Mesenchymal stem cell (in vitro differentiated cells and primary cell): Measurements from ENCODE around the gene AJAP1.

Experiments used
- DNase-seq: peaks from one replicate; pipeline ENCODE4 v3.0.0-alpha.2; 2013
- H2AFZ ChIP-seq: one replicate; pipeline ENCODE4 v1.6.1; 2013; ENCODE audit warnings: low read depth, mild to moderate bottlenecking, control low read depth, inconsistent platforms, low read length, moderate library complexity
- H2AK5ac ChIP-seq: 2 replicates; pipeline ENCODE4 v1.6.1; 2013; ENCODE audit warnings: low read length, moderate library complexity, mild to moderate bottlenecking, inconsistent platforms; ENCODE audit not compliant: severe bottlenecking
- H2BK120ac ChIP-seq: one replicate; pipeline ENCODE4 v1.6.1; 2013; ENCODE audit warnings: low read depth, mild to moderate bottlenecking, inconsistent platforms, low read length, moderate library complexity
- H2BK12ac ChIP-seq, 2 experiments: one replicate each; pipeline ENCODE4 v1.6.1; 2013; ENCODE audit warnings: inconsistent platforms in 2 of 2, low read length in 2 of 2, mild to moderate bottlenecking in 2 of 2, moderate library complexity in 2 of 2, control low read depth in 1 of 2
- H2BK15ac ChIP-seq: one replicate; pipeline ENCODE4 v1.6.1; 2013; ENCODE audit warnings: mild to moderate bottlenecking, low read depth, inconsistent platforms; ENCODE audit not compliant: poor library complexity, severe bottlenecking
- H2BK5ac ChIP-seq: 2 replicates; pipeline ENCODE4 v1.6.1; 2013; ENCODE audit warnings: low read depth, mild to moderate bottlenecking, low read length, control low read depth, inconsistent platforms; ENCODE audit not compliant: poor library complexity, severe bottlenecking
- H3K14ac ChIP-seq, 2 experiments: one replicate each; pipeline ENCODE4 v1.6.1; 2013; ENCODE audit warnings: inconsistent platforms in 2 of 2, low read length in 2 of 2, control low read depth in 1 of 2, mild to moderate bottlenecking in 1 of 2, moderate library complexity in 1 of 2
- H3K18ac ChIP-seq, 2 experiments: one replicate each; pipeline ENCODE4 v1.6.1; 2013; ENCODE audit warnings: inconsistent platforms in 2 of 2, low read length in 2 of 2, control low read depth in 1 of 2, low read depth in 1 of 2, mild to moderate bottlenecking in 1 of 2
- H3K23ac ChIP-seq, 2 experiments: one replicate each; pipeline ENCODE4 v1.6.1; 2013; ENCODE audit warnings: inconsistent platforms in 2 of 2, low read length in 2 of 2, mild to moderate bottlenecking in 2 of 2, moderate library complexity in 2 of 2, control low read depth in 1 of 2
- H3K27ac ChIP-seq: 2 replicates; pipeline ENCODE4 v1.5.1; 2013; ENCODE audit warnings: mild to moderate bottlenecking, moderate library complexity, low read length, control low read depth, inconsistent platforms; ENCODE audit not compliant: poor library complexity, severe bottlenecking
- H3K27me3 ChIP-seq, 2 experiments: 2 replicates each; pipeline versions ENCODE4 v1.6.1 to v1.7.0; 2013; ENCODE audit warnings: low read length in 2 of 2, mild to moderate bottlenecking in 2 of 2, moderate library complexity in 2 of 2, control low read depth in 1 of 2, inconsistent platforms in 1 of 2; ENCODE audit not compliant: control insufficient read depth in 1 of 2, insufficient read depth in 1 of 2
- H3K36me3 ChIP-seq, 2 experiments: 2 replicates each; pipeline versions ENCODE4 v1.6.1 to v1.7.0; 2013; ENCODE audit warnings: low read length in 2 of 2, control low read depth in 1 of 2, inconsistent platforms in 1 of 2, low read depth in 1 of 2, mild to moderate bottlenecking in 1 of 2; ENCODE audit not compliant: insufficient read depth in 2 of 2, control insufficient read depth in 1 of 2
- H3K4ac ChIP-seq, 2 experiments: one replicate each; pipeline ENCODE4 v1.6.1; 2013; ENCODE audit warnings: inconsistent platforms in 2 of 2, low read length in 2 of 2, mild to moderate bottlenecking in 2 of 2, moderate library complexity in 2 of 2, control low read depth in 1 of 2, low read depth in 1 of 2
- H3K4me1 ChIP-seq: 2 replicates; pipeline ENCODE4 v1.6.1; 2013; ENCODE audit warnings: low read depth, low read length, control low read depth; ENCODE audit not compliant: control insufficient read depth, insufficient read depth
- H3K4me2 ChIP-seq: 2 replicates; pipeline ENCODE4 v1.6.1; 2013; ENCODE audit warnings: low read length, mild to moderate bottlenecking, inconsistent platforms; ENCODE audit not compliant: poor library complexity, severe bottlenecking
- H3K4me3 ChIP-seq, 2 experiments: 2 replicates each; pipeline versions ENCODE4 v1.5.1 to v1.7.0; 2013; ENCODE audit warnings: low read length in 2 of 2, mild to moderate bottlenecking in 2 of 2, control low read depth in 1 of 2, low read depth in 1 of 2; ENCODE audit not compliant: insufficient read depth in 1 of 2
- H3K79me1 ChIP-seq: replicated peaks from 2 replicates; pipeline ENCODE4 v1.6.1; 2013; ENCODE audit warnings: mild to moderate bottlenecking, control low read depth, low read length, inconsistent platforms; ENCODE audit not compliant: poor library complexity, severe bottlenecking
- H3K9ac ChIP-seq: 2 replicates; pipeline ENCODE4 v1.7.0; 2013; ENCODE audit warnings: mild to moderate bottlenecking, low read length, moderate library complexity
- H3K9me3 ChIP-seq: 2 replicates; pipeline ENCODE4 v1.7.0; 2013; ENCODE audit warnings: mild to moderate bottlenecking, low read length; ENCODE audit not compliant: control insufficient read depth
- H4K8ac ChIP-seq: one replicate; pipeline ENCODE4 v1.6.1; 2013; ENCODE audit warnings: inconsistent platforms, mild to moderate bottlenecking, low read length, moderate library complexity
- H4K91ac ChIP-seq: one replicate; pipeline ENCODE4 v1.6.1; 2013; ENCODE audit warnings: mild to moderate bottlenecking, low read length, inconsistent platforms
- WGBS: methylation state at CpG from one replicate; pipeline ENCODE4 v1.1.7; 2013; ENCODE audit warnings: mixed read lengths; 5-methylcytosine and 5-hydroxymethylcytosine counted together

Gene AJAP1

DNA sequence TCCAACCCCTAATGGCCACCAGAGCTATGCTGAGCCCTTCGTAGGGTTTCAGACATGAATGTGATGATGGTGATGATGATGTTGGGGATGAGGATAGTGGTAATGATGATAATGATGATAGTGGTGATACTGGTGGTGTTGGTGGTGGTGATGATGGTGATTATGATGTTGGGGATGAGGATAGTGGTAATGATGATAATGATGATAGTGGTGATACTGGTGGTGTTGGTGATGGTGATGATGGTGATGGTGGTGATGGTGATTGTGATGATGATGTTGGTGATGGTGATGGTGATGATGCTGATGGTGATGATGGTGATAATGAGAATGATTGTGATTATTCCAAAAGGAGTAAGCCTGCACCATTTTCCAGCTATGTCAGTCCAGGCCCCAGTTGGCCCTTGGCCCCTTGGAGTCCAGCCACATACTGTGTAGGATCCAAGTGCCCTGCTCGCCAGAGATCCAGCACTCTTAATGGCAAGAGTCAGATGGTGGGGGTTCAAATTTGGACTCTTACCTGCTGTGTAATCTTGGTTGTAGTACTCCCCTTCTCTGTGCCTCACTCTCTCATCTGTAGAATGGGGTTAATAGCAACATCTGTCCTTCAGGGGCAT, 28.3 kb downstream of the AJAP1 start:
- Histone ChIP-seq H3K9ac (no peak overlapping the region), H3K27me3 (peaks cover 0 to 4% of the 10 kb centered on the region in 2 experiments), H3K4ac (no peak overlapping the region), H2BK15ac (no peak overlapping the region), H3K36me3 (no peaks in the 10 kb centered on the region), H3K4me1 (no peaks in the 10 kb centered on the region), H2AK5ac (no peak overlapping the region), H2AFZ (no peak overlapping the region), H2BK12ac (no peak overlapping the region), H3K4me2 (no peak overlapping the region), H2BK120ac (no peak overlapping the region), H3K27ac (no peak overlapping the region), H4K8ac (no peak overlapping the region), H3K18ac (no peak overlapping the region), H3K4me3 (no peak overlapping the region), H3K9me3 (peaks cover 13% of the 10 kb centered on the region), H4K91ac (no peak overlapping the region), H3K14ac (no peak overlapping the region), H2BK5ac (no peak overlapping the region), H3K23ac (no peak overlapping the region), H3K79me1 (no peaks in the 10 kb centered on the region)
- no peak for DNase-seq
- WGBS, result 54% methylated on average over 2 of the region's 2 CpGs

DNA sequence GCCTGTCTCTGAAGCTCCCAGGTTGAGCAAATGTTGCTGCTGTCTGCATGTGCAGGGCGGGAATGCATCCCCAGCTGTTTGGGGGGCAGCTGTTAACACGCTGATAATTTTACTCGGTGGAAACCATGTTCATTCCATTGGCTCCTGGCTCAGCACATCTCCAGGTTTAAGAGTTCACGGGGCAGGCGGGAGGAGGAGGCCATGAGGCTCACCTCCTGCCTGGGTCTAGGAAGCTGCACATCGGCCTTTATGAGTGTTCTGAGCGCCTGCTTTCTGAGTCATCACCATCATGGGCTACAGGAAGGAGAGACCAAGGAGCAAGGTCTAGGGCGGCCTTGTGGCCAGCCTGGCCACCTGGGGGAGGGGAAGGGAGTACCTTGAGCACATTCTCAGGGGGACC, 29.7 kb downstream of the AJAP1 start:
- Histone ChIP-seq H3K4me1 (no peaks in the 10 kb centered on the region), H3K18ac (no peak overlapping the region), H3K4me2 (no peak overlapping the region), H3K9ac (no peak overlapping the region), H2BK12ac (no peak overlapping the region), H3K27ac (no peak overlapping the region), H4K8ac (no peak overlapping the region), H3K27me3 (peaks cover 0 to 4% of the 10 kb centered on the region in 2 experiments), H2BK120ac (no peak overlapping the region), H3K79me1 (no peaks in the 10 kb centered on the region), H3K36me3 (no peaks in the 10 kb centered on the region), H3K14ac (no peak overlapping the region), H2AFZ (no peak overlapping the region), H3K4ac (no peak overlapping the region), H3K23ac (no peak overlapping the region), H4K91ac (no peak overlapping the region), H2BK15ac (no peak overlapping the region), H2AK5ac (no peak overlapping the region), H2BK5ac (no peak overlapping the region), H3K9me3 (no peaks in the 10 kb centered on the region), H3K4me3 (no peak overlapping the region)
- WGBS, result 50% methylated on average over 8 of the region's 8 CpGs
- DNase-seq, result no peak

DNA sequence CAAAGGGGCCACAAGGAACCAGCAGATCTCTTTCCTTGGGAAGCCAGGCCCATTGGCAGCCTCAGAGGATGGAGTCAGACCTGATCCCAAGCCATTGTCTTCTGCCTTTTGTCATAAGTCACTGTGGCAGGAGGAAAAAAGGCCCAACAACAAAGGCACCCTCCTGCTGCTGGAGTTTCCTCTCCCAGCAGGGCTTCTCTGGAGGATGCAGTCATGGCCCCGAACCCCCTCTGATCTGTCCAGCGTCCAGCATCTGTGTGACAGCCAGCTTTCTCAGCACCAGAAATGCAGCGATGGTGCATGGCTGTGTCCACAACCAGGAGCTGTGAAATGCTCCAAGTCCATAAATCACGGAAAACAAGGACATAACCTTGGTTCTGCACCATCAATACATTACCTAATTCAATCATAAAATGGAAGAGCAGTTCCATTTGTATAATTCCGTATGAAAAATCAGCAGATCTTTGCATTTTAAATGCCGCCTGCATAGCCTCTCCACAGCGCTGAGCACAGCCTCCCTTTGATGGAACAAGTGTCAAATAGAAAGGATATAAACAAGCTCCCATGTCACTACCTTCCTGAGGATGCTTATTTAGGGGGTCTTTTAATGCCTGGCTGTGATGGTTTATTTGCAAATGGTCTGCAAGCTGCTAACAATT, 30.6 kb downstream of the AJAP1 start:
- H2BK5ac ChIP-seq, result no peak overlapping the region
- H3K4me2 ChIP-seq, result no peak overlapping the region
- no peak overlapping the region for H3K18ac ChIP-seq
- H3K9ac ChIP-seq, result no peak overlapping the region
- H3K9me3 ChIP-seq, result no peaks in the 10 kb centered on the region
- H3K27me3 ChIP-seq, result peaks cover 0 to 4% of the 10 kb centered on the region in 2 experiments
- H3K4me1 ChIP-seq, result no peaks in the 10 kb centered on the region
- no peak overlapping the region for H2BK120ac ChIP-seq
- H2BK12ac ChIP-seq, result no peak overlapping the region
- no peak overlapping the region for H4K91ac ChIP-seq
- no peak overlapping the region for H3K14ac ChIP-seq
- H3K23ac ChIP-seq, result no peak overlapping the region
- no peak overlapping the region for H3K27ac ChIP-seq
- no peak overlapping the region for H4K8ac ChIP-seq
- WGBS, result 13% methylated on average over 4 of the region's 7 CpGs
- no peak for DNase-seq
- H2AFZ ChIP-seq, result no peak overlapping the region
- H3K4me3 ChIP-seq, result no peak overlapping the region
- no peaks in the 10 kb centered on the region for H3K79me1 ChIP-seq
- no peaks in the 10 kb centered on the region for H3K36me3 ChIP-seq
- H2AK5ac ChIP-seq, result no peak overlapping the region
- no peak overlapping the region for H2BK15ac ChIP-seq
- H3K4ac ChIP-seq, result no peak overlapping the region

DNA sequence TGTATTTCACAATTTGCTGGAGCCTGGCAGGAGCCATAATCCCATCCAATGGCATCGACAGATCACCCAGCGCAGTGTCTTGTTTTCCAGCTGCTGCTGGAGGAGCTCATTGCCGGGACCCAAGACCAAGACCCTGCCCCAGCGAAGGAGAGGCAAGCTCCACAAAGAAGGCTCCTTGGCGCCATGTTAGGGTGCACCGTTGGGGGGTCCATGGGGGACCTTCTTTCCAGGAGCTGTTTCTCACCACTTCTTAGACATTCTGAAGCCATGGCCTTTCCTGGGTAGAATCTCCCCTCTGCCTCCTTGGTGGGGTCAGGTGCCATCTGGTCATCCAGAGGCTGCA, 31.1 kb downstream of the AJAP1 start:
- Histone ChIP-seq H4K91ac (no peak overlapping the region), H3K9me3 (no peaks in the 10 kb centered on the region), H3K4ac (no peak overlapping the region), H3K36me3 (no peaks in the 10 kb centered on the region), H2AFZ (no peak overlapping the region), H3K14ac (no peak overlapping the region), H2BK12ac (no peak overlapping the region), H2AK5ac (no peak overlapping the region), H2BK15ac (no peak overlapping the region), H2BK5ac (no peak overlapping the region), H4K8ac (no peak overlapping the region), H3K18ac (no peak overlapping the region), H2BK120ac (no peak overlapping the region), H3K27ac (no peak overlapping the region), H3K79me1 (no peaks in the 10 kb centered on the region), H3K23ac (no peak overlapping the region), H3K27me3 (peaks cover 0 to 4% of the 10 kb centered on the region in 2 experiments), H3K4me3 (no peak overlapping the region), H3K4me1 (no peaks in the 10 kb centered on the region), H3K4me2 (no peak overlapping the region), H3K9ac (no peak overlapping the region)
- WGBS, result 85% methylated on average over 6 of the region's 6 CpGs
- DNase-seq, result no peak
